Pulmonary artery endothelial cell (primary cell): ENCODE results near the gene MRPL34. TPM values are rescaled to one million over a fixed set of nuclear protein-coding genes. Genes with fewer than 3 reads are reported as not detected.
A peak's percentile ranks its signal among the peaks of the same experiment; 100 is the strongest.
"Not testable (repeated sequence)": the region's sequence is repeated elsewhere in the genome, so short reads cannot be mapped to it uniquely, and the experiment has no call there.

Source experiments
- DNase-seq: peaks from one replicate; pipeline ENCODE4 v3.0.0-alpha.2; 2011; ENCODE audit warnings: low read depth, low spot score
- total RNA-seq: library from RNA; depleted of rRNA; stranded (reverse); fragments of >200 nt; gene quantifications from 2 replicates; pipeline ENCODE4 v1.2.3, GENCODE V29; 2014

Gene MRPL34
- 35.8 and 44.0 TPM in 2 replicates for total RNA-seq

DNA sequence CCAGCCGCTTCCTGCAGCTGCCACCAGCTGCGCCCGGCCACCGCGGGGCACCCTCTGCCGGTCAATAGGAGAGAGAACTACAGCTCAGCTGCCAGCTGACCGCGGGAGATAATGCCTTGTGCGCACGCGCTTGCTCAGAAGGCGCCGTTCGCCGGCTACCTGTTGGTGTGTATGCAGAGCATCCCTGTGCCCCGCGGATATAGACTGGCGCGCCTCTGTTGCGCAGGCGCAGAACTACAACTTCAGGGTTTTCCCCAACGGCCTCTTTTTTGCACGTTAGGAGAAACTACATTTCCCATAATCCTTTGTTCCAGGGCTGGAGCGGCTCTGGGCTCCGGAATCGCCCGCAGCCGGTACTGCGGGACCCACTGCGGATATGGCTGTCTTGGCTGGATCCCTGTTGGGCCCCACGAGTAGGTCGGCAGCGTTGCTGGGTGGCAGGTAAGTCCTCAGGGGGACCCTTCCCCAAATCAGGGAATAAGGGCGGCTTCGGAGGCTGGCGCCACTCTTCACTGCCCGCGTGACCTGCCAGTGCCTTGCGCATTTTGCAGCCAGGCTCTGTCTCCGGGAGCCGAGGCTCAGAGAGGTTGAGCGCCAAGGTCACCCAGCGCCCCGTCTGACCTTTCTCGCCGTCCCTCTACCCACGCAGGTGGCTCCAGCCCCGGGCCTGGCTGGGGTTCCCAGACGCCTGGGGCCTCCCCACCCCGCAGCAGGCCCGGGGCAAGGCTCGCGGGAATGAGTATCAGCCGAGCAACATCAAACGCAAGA lies at the start of gene MRPL34:
MRPL34 (plus strand) TSS at position 356 of the 768 bp plus-strand sequence; CDS start at position 377, 21 bp downstream.
- DNase-seq: peak; percentile 95

DNA sequence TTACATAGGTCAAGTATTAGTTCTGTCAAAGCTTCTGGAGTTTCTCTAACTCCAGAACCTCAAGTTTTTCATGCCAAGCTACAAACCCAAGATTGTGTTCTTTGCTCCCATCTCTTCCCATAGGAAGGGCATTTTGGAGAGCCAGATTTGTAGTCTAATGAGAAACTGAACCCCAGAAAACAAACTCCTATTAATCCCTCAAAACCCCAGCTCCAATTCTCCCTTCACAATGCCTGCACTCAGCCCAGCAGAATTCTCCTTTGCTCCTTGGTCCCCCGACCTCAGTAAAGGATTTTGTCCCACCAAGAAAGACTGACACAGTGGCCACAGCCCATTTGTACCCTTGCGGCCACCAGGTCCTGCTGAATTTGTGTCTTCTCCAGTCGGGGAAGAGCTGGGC lies 49.5 kb upstream of the MRPL34 start:
- no peak for DNase-seq

DNA sequence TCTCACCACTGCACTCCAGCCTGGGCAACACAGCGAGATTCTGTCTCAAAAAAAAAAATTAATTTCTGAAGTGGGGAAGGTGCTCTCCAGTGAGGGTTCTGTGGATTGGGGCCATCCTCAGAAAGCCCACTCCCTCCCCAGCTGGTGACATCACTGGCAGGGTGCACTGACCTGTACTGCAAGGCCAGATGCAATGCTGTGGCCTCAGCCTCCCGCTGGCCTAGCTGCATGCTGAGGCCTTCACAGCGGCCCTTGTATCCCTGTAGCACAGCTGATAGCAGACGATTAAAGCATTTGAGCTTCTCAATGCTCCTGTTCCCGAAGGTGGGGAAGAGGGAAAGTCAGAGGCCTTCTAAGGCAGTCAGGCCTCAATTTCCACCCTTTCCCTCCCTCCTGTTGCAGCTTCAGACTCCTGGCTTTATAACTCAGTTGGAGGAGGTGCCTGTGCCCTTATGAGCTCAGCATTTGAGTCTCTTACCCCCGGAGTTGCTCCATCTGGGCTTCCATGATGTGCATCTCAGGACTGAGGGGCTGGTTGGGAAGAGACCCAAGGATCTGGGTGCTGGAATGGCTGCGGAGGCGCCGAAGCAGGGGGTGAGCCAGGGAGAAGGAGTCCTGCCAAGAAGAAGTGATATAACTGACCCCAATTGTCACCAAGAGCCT lies 46.4 kb upstream of the MRPL34 start:
- no peak for DNase-seq

DNA sequence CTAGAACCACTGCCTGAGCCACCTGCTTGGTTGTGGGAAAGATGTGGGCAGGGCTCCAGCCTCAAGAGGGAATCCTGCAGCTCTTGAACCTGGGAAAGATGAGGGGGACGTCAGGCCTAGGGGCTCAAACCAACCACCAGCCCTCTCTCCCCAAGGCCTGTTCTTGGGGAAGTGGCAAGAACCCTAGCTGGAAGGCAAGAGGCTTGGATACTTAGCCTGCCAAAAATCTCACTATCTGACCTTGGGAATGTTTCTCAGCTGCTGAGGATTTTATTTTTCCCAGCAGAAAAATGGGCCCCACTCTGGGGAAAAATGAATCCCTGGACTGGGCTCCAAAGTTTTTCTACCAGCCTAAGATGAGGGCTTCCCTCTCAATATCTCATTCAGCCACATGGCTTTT lies 45.7 kb upstream of the MRPL34 start:
- DNase-seq: no peak

DNA sequence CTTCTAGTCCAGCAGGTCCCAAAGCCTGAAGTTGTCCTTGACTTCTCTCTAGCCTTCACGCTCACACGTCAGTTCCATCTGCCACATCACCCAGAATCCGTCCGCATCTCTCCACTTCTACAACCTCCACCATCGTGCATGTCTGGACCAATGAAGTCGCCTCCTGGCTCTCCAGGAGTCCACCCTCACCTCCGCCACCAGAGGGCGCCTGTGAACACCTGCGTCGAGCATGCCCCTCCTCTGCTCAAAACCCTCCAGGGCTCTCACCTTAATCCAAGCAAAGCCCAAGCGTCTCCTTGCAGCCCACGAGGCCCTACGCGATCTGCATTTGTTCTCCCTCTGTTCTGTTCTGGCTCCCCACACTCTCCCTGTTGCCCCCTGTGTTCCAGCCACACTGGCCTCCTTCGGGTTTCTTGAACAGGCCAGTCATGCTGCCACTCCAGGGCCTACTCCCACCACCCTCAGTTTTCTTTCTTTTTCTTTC lies 44.8 kb upstream of the MRPL34 start:
- peak; percentile 35 for DNase-seq

GRCh38 chr19:17262557-17262956 lies 43.1 kb upstream of the MRPL34 start:
- no peak for DNase-seq

GRCh38 chr19:17263712-17264640 lies 41.7 kb upstream of the MRPL34 start:
- DNase-seq: no peak

DNA sequence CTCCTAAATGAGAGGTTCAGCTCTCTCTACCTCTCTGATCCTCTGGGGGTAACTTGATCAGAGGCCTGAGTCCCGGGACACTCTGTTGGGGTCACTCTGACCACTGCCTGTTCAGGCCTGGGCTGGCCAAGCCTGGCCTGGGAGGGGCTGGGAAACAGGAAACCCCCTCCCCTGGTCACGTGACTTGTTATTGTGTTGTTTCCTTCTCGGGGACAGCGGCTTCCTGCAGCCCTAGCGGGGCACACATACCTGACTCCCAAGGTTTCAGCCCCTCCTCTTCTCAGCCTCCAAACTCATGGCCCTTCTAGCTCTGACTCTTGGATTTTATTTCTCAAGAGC lies 41.1 kb upstream of the MRPL34 start, which contains the start of gene USHBP1:
USHBP1 (minus strand) TSS at position 105 of the 339 bp plus-strand sequence. CDS start 446 bp downstream, outside the sequence.
- peak; percentile 40 for DNase-seq

GRCh38 chr19:17266026-17266425 lies 39.6 kb upstream of the MRPL34 start:
- DNase-seq: no peak

- DNase-seq: no peak
These were observed 39.1 kb upstream of the MRPL34 start for GRCh38 chr19:17266589-17266974.

DNA sequence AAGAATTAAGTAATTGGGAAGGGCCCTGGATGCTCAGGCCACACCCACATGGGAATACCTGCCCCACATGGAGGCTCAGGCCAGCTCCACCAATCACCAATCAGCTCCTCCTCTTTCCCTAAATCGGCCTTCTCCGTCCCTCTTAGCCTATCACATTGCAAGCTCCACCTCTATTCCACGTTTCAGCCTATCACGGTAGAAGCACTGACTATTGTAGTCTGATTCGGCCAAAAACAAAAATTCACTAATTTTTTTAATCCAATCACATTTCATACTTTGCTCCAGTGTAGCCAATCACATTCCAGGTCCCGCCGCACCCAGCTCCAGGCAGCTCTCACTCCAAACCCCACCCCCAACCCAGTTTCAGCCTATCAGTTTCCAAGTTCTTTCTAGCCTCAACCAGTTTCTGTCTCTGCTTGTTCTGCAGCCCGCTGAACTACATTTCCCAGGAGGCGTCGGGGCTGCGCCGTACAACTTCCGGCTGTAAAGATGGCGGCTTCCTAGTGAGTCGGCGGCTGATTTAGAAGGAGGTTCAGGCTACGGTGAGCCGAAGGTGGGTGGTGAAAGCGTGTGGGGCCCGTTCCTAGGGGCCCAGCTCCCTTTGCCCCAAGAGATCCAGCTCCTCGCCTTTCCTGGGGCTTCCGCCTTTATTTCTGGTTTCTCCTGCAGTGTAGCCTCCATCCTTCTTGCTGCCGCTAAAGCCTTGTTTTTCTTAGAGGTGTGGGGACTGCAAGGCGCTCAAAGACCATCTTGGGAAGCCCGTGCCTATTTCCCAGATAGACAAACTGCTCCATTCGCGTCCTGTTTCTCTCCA lies 38.5 kb upstream of the MRPL34 start, which contains the start of gene BABAM1:
BABAM1 (plus strand) TSS at position 469 of the 814 bp plus-strand sequence. CDS start 1,364 bp downstream, outside the sequence.
- DNase-seq: peak; percentile 96

- DNase-seq: no peak
These were observed 36.9 kb upstream of the MRPL34 start for GRCh38 chr19:17268754-17269153.

GRCh38 chr19:17274892-17275291 lies 30.8 kb upstream of the MRPL34 start:
- DNase-seq: not testable (repeated sequence)

- DNase-seq: no peak
These were observed 30.1 kb upstream of the MRPL34 start for GRCh38 chr19:17275441-17276175.

GRCh38 chr19:17279436-17279835 lies 26.2 kb upstream of the MRPL34 start:
- no peak for DNase-seq

DNA sequence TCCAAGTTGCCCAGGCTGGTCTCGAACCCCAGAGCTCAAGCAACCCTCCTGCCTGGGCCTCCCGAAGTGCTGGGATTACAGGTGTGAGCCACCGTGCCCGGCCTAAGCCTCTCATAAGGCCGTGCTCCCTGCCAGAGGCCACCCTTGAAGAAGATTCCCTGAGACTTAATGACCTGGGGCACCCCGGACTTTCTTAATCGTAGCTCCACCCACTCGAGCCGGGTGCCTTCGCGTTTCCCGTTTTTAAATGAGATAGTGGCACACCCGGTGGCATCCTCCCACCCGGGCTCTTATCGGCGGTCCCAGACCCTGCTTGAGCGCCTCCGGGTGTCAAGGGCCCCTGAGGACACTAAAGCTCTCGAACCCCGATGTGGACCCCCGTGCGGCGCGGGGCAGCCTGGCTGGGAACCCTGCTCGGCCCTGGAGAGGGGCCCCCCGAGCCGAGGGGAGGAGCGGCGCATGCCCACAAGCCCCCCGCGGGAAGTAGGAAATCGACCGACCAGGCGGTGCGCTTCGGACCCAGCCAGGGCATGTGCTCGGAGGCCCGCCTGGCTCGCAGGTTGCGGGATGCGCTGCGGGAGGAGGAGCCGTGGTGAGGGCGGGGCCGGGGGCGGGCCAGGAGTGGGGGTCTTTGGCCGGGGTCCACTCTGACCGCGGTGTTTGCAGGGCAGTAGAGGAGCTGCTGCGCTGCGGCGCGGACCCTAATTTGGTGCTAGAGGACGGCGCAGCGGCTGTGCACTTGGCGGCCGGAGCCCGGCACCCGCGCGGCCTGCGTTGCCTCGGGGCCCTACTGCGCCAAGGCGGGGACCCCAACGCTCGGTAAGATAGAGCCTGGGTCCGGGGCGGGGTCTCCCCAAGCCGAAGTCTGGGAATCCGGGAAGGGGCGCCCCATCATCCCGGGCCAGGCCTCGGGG lies 24.0 kb upstream of the MRPL34 start, which contains the start of gene ANKLE1:
ANKLE1 (plus strand) TSS at position 511 of the 914 bp plus-strand sequence; CDS start at position 531, 20 bp downstream.
- no peak for DNase-seq

DNA sequence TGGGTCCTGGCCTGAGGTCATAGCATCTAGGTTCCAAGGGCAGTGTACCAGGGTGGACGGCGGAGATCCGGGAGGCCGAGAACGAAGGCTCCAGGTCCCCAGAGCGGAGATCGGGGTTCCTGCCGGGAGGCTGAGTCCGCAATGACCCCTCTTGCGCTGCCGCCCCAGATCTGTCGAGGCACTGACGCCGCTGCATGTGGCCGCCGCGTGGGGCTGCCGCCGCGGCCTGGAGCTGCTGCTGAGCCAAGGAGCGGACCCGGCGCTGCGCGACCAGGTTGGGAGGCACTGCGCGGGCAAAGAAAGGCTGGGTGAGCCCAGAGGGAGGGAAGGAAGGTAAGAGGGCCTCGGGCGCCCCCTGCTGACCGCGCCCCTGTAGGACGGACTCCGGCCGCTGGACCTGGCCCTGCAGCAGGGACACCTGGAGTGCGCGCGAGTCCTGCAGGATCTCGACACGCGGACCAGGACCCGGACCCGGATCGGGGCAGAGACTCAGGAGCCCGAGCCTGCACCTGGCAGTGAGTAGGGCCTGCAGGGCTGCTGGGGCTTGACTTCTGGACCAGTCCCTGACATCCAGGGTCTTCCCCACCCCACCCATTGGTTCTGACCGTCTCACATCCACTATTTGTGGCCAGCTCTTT lies 23.1 kb upstream of the MRPL34 start:
- DNase-seq: peak; percentile 50

DNA sequence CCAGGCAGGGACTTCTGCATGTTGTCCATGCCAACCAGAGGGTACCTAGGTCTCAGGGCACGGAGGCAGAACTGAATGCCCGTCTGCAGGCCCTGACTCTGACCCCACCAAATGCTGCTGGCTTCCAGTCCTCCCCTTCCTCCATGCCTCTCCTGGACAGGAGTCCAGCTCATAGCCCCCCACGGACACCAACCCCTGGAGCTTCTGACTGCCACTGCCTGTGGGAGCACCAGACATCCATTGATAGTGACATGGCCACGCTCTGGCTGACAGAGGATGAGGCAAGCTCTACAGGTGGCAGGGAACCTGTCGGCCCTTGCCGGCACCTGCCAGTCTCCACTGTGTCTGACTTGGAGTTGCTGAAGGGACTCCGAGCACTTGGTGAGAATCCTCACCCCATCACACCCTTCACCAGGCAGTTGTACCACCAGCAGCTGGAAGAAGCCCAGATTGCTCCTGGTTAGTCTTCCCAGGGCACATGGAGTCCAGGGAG lies 22.1 kb upstream of the MRPL34 start:
- DNase-seq: no peak
